Liver (tissue), 9 donors: Measurements from ENCODE around the gene METAP2. TPM values are rescaled to one million over a fixed set of nuclear protein-coding genes. Genes with fewer than 3 reads are reported as not detected.
A peak's percentile ranks its signal among the peaks of the same experiment; 100 is the strongest.

ENCODE experiments used
- DNase-seq: peaks from one replicate; pipeline ENCODE4 v3.0.0-alpha.2; 2017; ENCODE audit warnings: low spot score
- H3K27ac ChIP-seq, 2 donors: one replicate each; pipeline ENCODE4 v1.7.0; 2013; ENCODE audit warnings: inconsistent platforms in 2 of 2, low read length in 2 of 2, control low read depth in 1 of 2, low read depth in 1 of 2, mild to moderate bottlenecking in 1 of 2
- H3K27me3 ChIP-seq, 4 donors: one replicate each; pipeline versions ENCODE4 v1.6.1 to v1.7.0; 2013; ENCODE audit warnings: low read length in 3 of 4, inconsistent platforms in 1 of 4, mild to moderate bottlenecking in 1 of 4, moderate library complexity in 1 of 4; ENCODE audit not compliant: control insufficient read depth in 4 of 4, insufficient read depth in 4 of 4
- H3K36me3 ChIP-seq, 4 donors: one replicate each; pipeline versions ENCODE4 v1.6.1 to v1.7.0; 2013; ENCODE audit warnings: low read length in 3 of 4, mild to moderate bottlenecking in 3 of 4, low read depth in 1 of 4, moderate library complexity in 1 of 4; ENCODE audit not compliant: control insufficient read depth in 4 of 4, insufficient read depth in 3 of 4
- H3K4me1 ChIP-seq, 4 donors: one replicate each; pipeline versions ENCODE4 v1.6.1 to v1.7.0; 2013; ENCODE audit warnings: low read length in 3 of 4, mild to moderate bottlenecking in 3 of 4, moderate library complexity in 1 of 4; ENCODE audit not compliant: control insufficient read depth in 4 of 4, insufficient read depth in 4 of 4
- H3K4me3 ChIP-seq, 3 donors: one replicate each; pipeline versions ENCODE4 v1.6.1 to v1.7.0; 2013; ENCODE audit warnings: low read length in 3 of 3, control low read depth in 1 of 3, low read depth in 1 of 3, mild to moderate bottlenecking in 1 of 3
- H3K9ac ChIP-seq, 2 donors: one replicate each; pipeline ENCODE4 v1.7.0; 2013; ENCODE audit warnings: low read length in 2 of 2, mild to moderate bottlenecking in 2 of 2, moderate library complexity in 2 of 2, control low read depth in 1 of 2, low read depth in 1 of 2
- H3K9me3 ChIP-seq, 4 donors: one replicate each; pipeline versions ENCODE4 v1.6.1 to v1.7.0; 2013; ENCODE audit warnings: low read length in 3 of 4; ENCODE audit not compliant: control insufficient read depth in 4 of 4
- EGR1 ChIP-seq, 2 donors: IDR thresholded peaks; 2 replicates each; pipeline ENCODE4 v1.6.1; 2016 to 2018; ENCODE audit warnings: antibody characterized with exemption in 2 of 2, low read depth in 2 of 2
- FOXA1 ChIP-seq: IDR thresholded peaks from 2 replicates; pipeline ENCODE4 v1.6.1; 2016; ENCODE audit warnings: antibody characterized with exemption
- FOXA2 ChIP-seq: IDR thresholded peaks from 2 replicates; pipeline ENCODE4 v1.6.1; 2016; ENCODE audit warnings: antibody characterized with exemption
- GABPA ChIP-seq, 2 donors: IDR thresholded peaks in 1 of 2; conservative IDR thresholded peaks in 1 of 2; 2 replicates each; pipeline ENCODE4 v1.6.1; 2016; ENCODE audit warnings: antibody characterized with exemption in 2 of 2, mild to moderate bottlenecking in 1 of 2, moderate library complexity in 1 of 2
- HNF4A ChIP-seq, 2 donors: conservative IDR thresholded peaks; 2 replicates each; pipeline ENCODE4 v1.6.1; 2016; ENCODE audit warnings: antibody characterized with exemption in 2 of 2, mild to moderate bottlenecking in 2 of 2
- HNF4G ChIP-seq: IDR thresholded peaks from 2 replicates; pipeline ENCODE4 v1.6.1; 2016; ENCODE audit warnings: antibody characterized with exemption
- JUND ChIP-seq, 2 donors: IDR thresholded peaks; 2 replicates each; pipeline ENCODE4 v1.6.1; 2016; ENCODE audit warnings: antibody characterized with exemption in 2 of 2
- NR2F2 ChIP-seq: IDR thresholded peaks from 2 replicates; pipeline ENCODE4 v1.6.1; 2016; ENCODE audit warnings: antibody characterized with exemption
- RAD21 ChIP-seq, 2 donors: IDR thresholded peaks; 2 replicates each; pipeline ENCODE4 v1.6.1; 2016; ENCODE audit warnings: antibody characterized with exemption in 2 of 2, mild to moderate bottlenecking in 2 of 2
- RXRA ChIP-seq, 2 donors: IDR thresholded peaks; 2 replicates each; pipeline ENCODE4 v1.6.1; 2017 to 2018; ENCODE audit warnings: antibody characterized with exemption in 2 of 2, mild to moderate bottlenecking in 1 of 2
- SP1 ChIP-seq: IDR thresholded peaks from 2 replicates; pipeline ENCODE4 v1.6.1; 2018; ENCODE audit warnings: antibody characterized with exemption, mild to moderate bottlenecking
- TAF1 ChIP-seq: conservative IDR thresholded peaks from 2 replicates; pipeline ENCODE4 v1.6.1; 2016; ENCODE audit warnings: antibody characterized with exemption, mild to moderate bottlenecking
- YY1 ChIP-seq: IDR thresholded peaks from 2 replicates; pipeline ENCODE4 v1.6.1; 2016; ENCODE audit warnings: antibody characterized with exemption, mild to moderate bottlenecking
- WGBS: extraction: QIAGEN DNeasy Blood & Tissue Kit; methylation state at CpG from one replicate; pipeline ENCODE4 v1.1.7; 2013; 5-methylcytosine and 5-hydroxymethylcytosine counted together
- polyA plus RNA-seq, 2 donors: library from polyadenylated mRNA; stranded (reverse) in 1 of 2; unstranded in 1 of 2; fragments of 200-250 nt in 1 of 2; fragments of >200 nt in 1 of 2; fragmentation: Nextera tagmentation in 1 of 2; extraction: Ambion mirVana in 1 of 2; gene quantifications; one replicate each; pipeline versions ENCODE4 v1.2.1 to v1.2.3, GENCODE V29; 2013 to 2015
- total RNA-seq, 2 donors: library from RNA; depleted of rRNA; stranded (reverse); fragments of >200 nt; gene quantifications; one replicate each; pipeline ENCODE4 v1.2.3, GENCODE V29; 2014
- TF ChIP-seq, protein P1 (sequence below): IDR thresholded peaks from 2 replicates; pipeline ENCODE4 v1.6.1; 2016; ENCODE audit warnings: antibody characterized with exemption
- TF ChIP-seq, protein P2 (sequence below): fragments of 150-350 bp; IDR thresholded peaks from 2 replicates; pipeline ENCODE4 v1.5.1; 2017; ENCODE audit warnings: improper control_type of control experiment, low read depth, low read length; ENCODE audit not compliant: missing input control
- TF ChIP-seq, protein P3 (sequence below): IDR thresholded peaks from 2 replicates; pipeline ENCODE4 v1.6.1; 2016; ENCODE audit warnings: antibody characterized with exemption
- TF ChIP-seq, protein P4 (sequence below): IDR thresholded peaks from 2 replicates; pipeline ENCODE4 v1.6.1; 2016; ENCODE audit warnings: antibody characterized with exemption, mild to moderate bottlenecking
- TF ChIP-seq, protein P5 (sequence below): IDR thresholded peaks from 2 replicates; pipeline ENCODE4 v1.6.1; 2016; ENCODE audit warnings: antibody characterized with exemption
- donor health status: healthy.
- donor health status: healthy.
- donor health status: healthy.
- donor health status: healthy.
- donor health status: healthy.

METAP2 gene
- total and polyA plus RNA-seq, 4 donors, result 31.2 to 45.7 (median 35.7) TPM

DNA sequence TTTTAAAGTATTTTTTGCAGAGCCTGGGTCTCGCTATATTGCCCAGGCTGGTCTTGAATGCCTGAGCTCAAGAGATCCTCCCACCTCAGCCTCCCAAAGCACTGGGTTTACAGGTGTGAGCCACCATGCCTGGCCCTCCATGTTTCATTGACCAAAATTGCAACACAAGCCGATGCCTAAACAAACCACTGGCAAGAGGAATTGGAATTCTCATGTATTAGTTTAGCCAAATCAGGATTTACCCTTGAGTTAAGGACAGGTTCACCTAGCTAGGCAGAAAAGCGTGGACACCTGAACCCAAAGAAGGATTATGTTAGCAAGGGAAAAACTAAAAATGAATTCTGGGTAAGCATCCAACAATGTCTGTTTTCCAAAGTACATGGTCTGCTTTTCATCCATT, 14.6 kb upstream of the METAP2 start:
- no peaks in the 10 kb centered on the region for H3K27me3 ChIP-seq
- H3K36me3 ChIP-seq, result no peaks in the 10 kb centered on the region
- H3K9ac ChIP-seq, result no peak overlapping the region
- peaks cover 0 to 8% (median 5%) of the 10 kb centered on the region in 4 donors for H3K9me3 ChIP-seq
- 56% methylated on average over 3 of the region's 3 CpGs for WGBS
- H3K27ac ChIP-seq, result peak overlapping the region in 1 of 2 donors; percentile 79
- TF ChIP-seq HNF4G, result no peak
- TF ChIP-seq SP1, result peak; percentile 44
- peak; percentile 56 to 61 for TF ChIP-seq HNF4A (conservative IDR thresholded peaks at IDR 0.05)
- TF ChIP-seq EGR1 (IDR thresholded peaks at IDR 0.05; ENCODE audit: low read depth in 2 of 2), result no peak
- TF ChIP-seq YY1, result peak; percentile 86
- no peak for TF ChIP-seq TAF1
- TF ChIP-seq, protein P1, sequence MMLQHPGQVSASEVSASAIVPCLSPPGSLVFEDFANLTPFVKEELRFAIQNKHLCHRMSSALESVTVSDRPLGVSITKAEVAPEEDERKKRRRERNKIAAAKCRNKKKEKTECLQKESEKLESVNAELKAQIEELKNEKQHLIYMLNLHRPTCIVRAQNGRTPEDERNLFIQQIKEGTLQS, result no peak
- TF ChIP-seq, protein P2, sequence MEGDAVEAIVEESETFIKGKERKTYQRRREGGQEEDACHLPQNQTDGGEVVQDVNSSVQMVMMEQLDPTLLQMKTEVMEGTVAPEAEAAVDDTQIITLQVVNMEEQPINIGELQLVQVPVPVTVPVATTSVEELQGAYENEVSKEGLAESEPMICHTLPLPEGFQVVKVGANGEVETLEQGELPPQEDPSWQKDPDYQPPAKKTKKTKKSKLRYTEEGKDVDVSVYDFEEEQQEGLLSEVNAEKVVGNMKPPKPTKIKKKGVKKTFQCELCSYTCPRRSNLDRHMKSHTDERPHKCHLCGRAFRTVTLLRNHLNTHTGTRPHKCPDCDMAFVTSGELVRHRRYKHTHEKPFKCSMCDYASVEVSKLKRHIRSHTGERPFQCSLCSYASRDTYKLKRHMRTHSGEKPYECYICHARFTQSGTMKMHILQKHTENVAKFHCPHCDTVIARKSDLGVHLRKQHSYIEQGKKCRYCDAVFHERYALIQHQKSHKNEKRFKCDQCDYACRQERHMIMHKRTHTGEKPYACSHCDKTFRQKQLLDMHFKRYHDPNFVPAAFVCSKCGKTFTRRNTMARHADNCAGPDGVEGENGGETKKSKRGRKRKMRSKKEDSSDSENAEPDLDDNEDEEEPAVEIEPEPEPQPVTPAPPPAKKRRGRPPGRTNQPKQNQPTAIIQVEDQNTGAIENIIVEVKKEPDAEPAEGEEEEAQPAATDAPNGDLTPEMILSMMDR, result no peak
- TF ChIP-seq RXRA (IDR thresholded peaks at IDR 0.05), result peak; percentile 24 to 72
- TF ChIP-seq JUND (IDR thresholded peaks at IDR 0.05), result peak in 1 of 2 donors; percentile 39
- TF ChIP-seq FOXA1, result peak; percentile 31
- TF ChIP-seq GABPA (IDR thresholded peaks at IDR 0.05 in 1 of 2, conservative IDR thresholded peaks at IDR 0.05 in 1 of 2), result no peak
- TF ChIP-seq NR2F2, result no peak
- TF ChIP-seq FOXA2, result peak; percentile 10
- TF ChIP-seq RAD21 (IDR thresholded peaks at IDR 0.05), result peak; percentile 10 to 34
- TF ChIP-seq, protein P3, sequence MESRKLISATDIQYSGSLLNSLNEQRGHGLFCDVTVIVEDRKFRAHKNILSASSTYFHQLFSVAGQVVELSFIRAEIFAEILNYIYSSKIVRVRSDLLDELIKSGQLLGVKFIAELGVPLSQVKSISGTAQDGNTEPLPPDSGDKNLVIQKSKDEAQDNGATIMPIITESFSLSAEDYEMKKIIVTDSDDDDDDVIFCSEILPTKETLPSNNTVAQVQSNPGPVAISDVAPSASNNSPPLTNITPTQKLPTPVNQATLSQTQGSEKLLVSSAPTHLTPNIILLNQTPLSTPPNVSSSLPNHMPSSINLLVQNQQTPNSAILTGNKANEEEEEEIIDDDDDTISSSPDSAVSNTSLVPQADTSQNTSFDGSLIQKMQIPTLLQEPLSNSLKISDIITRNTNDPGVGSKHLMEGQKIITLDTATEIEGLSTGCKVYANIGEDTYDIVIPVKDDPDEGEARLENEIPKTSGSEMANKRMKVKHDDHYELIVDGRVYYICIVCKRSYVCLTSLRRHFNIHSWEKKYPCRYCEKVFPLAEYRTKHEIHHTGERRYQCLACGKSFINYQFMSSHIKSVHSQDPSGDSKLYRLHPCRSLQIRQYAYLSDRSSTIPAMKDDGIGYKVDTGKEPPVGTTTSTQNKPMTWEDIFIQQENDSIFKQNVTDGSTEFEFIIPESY, result peak; percentile 20
- TF ChIP-seq, protein P4, sequence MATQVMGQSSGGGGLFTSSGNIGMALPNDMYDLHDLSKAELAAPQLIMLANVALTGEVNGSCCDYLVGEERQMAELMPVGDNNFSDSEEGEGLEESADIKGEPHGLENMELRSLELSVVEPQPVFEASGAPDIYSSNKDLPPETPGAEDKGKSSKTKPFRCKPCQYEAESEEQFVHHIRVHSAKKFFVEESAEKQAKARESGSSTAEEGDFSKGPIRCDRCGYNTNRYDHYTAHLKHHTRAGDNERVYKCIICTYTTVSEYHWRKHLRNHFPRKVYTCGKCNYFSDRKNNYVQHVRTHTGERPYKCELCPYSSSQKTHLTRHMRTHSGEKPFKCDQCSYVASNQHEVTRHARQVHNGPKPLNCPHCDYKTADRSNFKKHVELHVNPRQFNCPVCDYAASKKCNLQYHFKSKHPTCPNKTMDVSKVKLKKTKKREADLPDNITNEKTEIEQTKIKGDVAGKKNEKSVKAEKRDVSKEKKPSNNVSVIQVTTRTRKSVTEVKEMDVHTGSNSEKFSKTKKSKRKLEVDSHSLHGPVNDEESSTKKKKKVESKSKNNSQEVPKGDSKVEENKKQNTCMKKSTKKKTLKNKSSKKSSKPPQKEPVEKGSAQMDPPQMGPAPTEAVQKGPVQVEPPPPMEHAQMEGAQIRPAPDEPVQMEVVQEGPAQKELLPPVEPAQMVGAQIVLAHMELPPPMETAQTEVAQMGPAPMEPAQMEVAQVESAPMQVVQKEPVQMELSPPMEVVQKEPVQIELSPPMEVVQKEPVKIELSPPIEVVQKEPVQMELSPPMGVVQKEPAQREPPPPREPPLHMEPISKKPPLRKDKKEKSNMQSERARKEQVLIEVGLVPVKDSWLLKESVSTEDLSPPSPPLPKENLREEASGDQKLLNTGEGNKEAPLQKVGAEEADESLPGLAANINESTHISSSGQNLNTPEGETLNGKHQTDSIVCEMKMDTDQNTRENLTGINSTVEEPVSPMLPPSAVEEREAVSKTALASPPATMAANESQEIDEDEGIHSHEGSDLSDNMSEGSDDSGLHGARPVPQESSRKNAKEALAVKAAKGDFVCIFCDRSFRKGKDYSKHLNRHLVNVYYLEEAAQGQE, result no peak
- TF ChIP-seq, protein P5, sequence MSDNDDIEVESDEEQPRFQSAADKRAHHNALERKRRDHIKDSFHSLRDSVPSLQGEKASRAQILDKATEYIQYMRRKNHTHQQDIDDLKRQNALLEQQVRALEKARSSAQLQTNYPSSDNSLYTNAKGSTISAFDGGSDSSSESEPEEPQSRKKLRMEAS, result peak; percentile 48
- DNase-seq, result no peak
- peaks cover 10 to 18% (median 15%) of the 10 kb centered on the region in 4 donors for H3K4me1 ChIP-seq
- no peak overlapping the region for H3K4me3 ChIP-seq
